Vagina (tissue), 2 donors: ENCODE data around the gene CCDC121. TPM values are rescaled to one million over a fixed set of nuclear protein-coding genes. Genes with fewer than 3 reads are reported as not detected.

Experiments
- DNase-seq, 2 donors: peaks; one replicate each; pipeline ENCODE4 v3.0.0-alpha.2; 2017; ENCODE audit errors: extremely low spot score in 2 of 2
- H3K27ac ChIP-seq: fragments of 200-600 bp; sonication (generic); one replicate; pipeline ENCODE4 v1.5.1; 2019
- H3K27me3 ChIP-seq: fragments of 200-600 bp; sonication (generic); one replicate; pipeline ENCODE4 v1.5.1; 2019
- H3K36me3 ChIP-seq, 2 donors: fragments of 200-600 bp; sonication (generic); one replicate each; pipeline ENCODE4 v1.5.1; 2017 to 2019
- H3K4me1 ChIP-seq: fragments of 200-600 bp; sonication (generic); one replicate; pipeline ENCODE4 v1.5.1; 2019
- H3K4me3 ChIP-seq, 2 donors: fragments of 200-600 bp; sonication (generic); 1 replicate in 1 of 2; 2 replicates in 1 of 2; pipeline ENCODE4 v1.5.1; 2016 to 2019
- H3K9me3 ChIP-seq: fragments of 200-600 bp; sonication (generic); one replicate; pipeline ENCODE4 v1.5.1; 2019
- CTCF ChIP-seq, 3 experiments: fragments of 450-650 bp in 2 of 3; fragments of 200-600 bp in 1 of 3; sonication (generic) in 1 of 3; IDR thresholded peaks; one replicate each; pipeline ENCODE4 v1.5.1; 2017 to 2019; ENCODE audit warnings: antibody characterized with exemption in 3 of 3, mild to moderate bottlenecking in 2 of 3, moderate library complexity in 2 of 3
- POLR2A ChIP-seq, 2 donors: fragments of 450-650 bp; IDR thresholded peaks; one replicate each; pipeline ENCODE4 v1.6.1; 2017; ENCODE audit warnings: antibody characterized with exemption in 2 of 2, mild to moderate bottlenecking in 2 of 2, moderate library complexity in 2 of 2
- POLR2AphosphoS5 ChIP-seq, 2 donors: sonication (generic); formaldehyde crosslinking; IDR thresholded peaks; one replicate each; pipeline ENCODE4 v1.9.0; 2017; ENCODE audit warnings: antibody characterized with exemption in 2 of 2, mild to moderate bottlenecking in 2 of 2, low read depth in 1 of 2; ENCODE audit not compliant: insufficient read depth in 1 of 2
- intact Hi-C: fragments of 100-400 bp; cut with DNase I; formaldehyde crosslinking; loops from one replicate; pipeline ENCODE4 v1.15.1; 2023
- total RNA-seq: library from RNA; depleted of rRNA; stranded (reverse); fragments of >200 nt; gene quantifications from one replicate; pipeline ENCODE4 v1.2.3, GENCODE V29; 2016

CCDC121 gene
- total RNA-seq, 1 donor from 2014 or later: 2.5 TPM

- DNase-seq: no peak
- H3K27me3 ChIP-seq: no peaks in the 10 kb centered on the region
- H3K9me3 ChIP-seq: no peaks in the 10 kb centered on the region
- H3K36me3 ChIP-seq: peaks cover 0 to 44% of the 10 kb centered on the region in 2 donors
- H3K4me1 ChIP-seq: peaks cover 4% of the 10 kb centered on the region
- TF ChIP-seq CTCF (IDR thresholded peaks at IDR 0.05): no peak
- TF ChIP-seq POLR2A (IDR thresholded peaks at IDR 0.05): no peak
- TF ChIP-seq POLR2AphosphoS5 (IDR thresholded peaks at IDR 0.05; ENCODE audit: insufficient read depth in 1 of 2, low read depth in 1 of 2): no peak
- H3K27ac ChIP-seq: no peak overlapping the region
- intact Hi-C loops: no loop called here
- no peak overlapping the region for H3K4me3 ChIP-seq
Measured at GRCh38 chr2:27622921-27623384, 5.9 kb downstream of the CCDC121 start.

GRCh38 chr2:27621524-27621923 lies 7.3 kb downstream of the CCDC121 start:
- H3K36me3 ChIP-seq: peaks cover 0 to 58% of the 10 kb centered on the region in 2 donors

GRCh38 chr2:27615316-27615715 lies 13.5 kb downstream of the CCDC121 start:
- H3K36me3 ChIP-seq: peaks cover 0 to 58% of the 10 kb centered on the region in 2 donors
- intact Hi-C loops: no loop called here
- no peak for TF ChIP-seq POLR2A (IDR thresholded peaks at IDR 0.05)
- TF ChIP-seq CTCF (IDR thresholded peaks at IDR 0.05): no peak

More at GRCh38 chr2:27621524-27621923, 7.3 kb downstream of the CCDC121 start:
- intact Hi-C loops: no loop called here
- no peak overlapping the region for H3K27ac ChIP-seq
- H3K9me3 ChIP-seq: no peaks in the 10 kb centered on the region
- no peaks in the 10 kb centered on the region for H3K27me3 ChIP-seq
- no peaks in the 10 kb centered on the region for H3K4me1 ChIP-seq
- DNase-seq: no peak
- H3K4me3 ChIP-seq: no peak overlapping the region
- no peak for TF ChIP-seq CTCF (IDR thresholded peaks at IDR 0.05)
- TF ChIP-seq POLR2AphosphoS5 (IDR thresholded peaks at IDR 0.05; ENCODE audit: insufficient read depth in 1 of 2, low read depth in 1 of 2): no peak
- no peak for TF ChIP-seq POLR2A (IDR thresholded peaks at IDR 0.05)

GRCh38 chr2:27613985-27614384 lies 14.8 kb downstream of the CCDC121 start:
- Histone ChIP-seq H3K27me3 (no peaks in the 10 kb centered on the region), H3K36me3 (peaks cover 0 to 51% of the 10 kb centered on the region in 2 donors), H3K4me1 (no peaks in the 10 kb centered on the region), H3K4me3 (no peak overlapping the region), H3K9me3 (no peaks in the 10 kb centered on the region), H3K27ac (no peak overlapping the region)
- intact Hi-C loops: no loop called here
- DNase-seq: no peak
- TF ChIP-seq CTCF (IDR thresholded peaks at IDR 0.05) (no peak), POLR2AphosphoS5 (IDR thresholded peaks at IDR 0.05; ENCODE audit: insufficient read depth in 1 of 2, low read depth in 1 of 2) (no peak), POLR2A (IDR thresholded peaks at IDR 0.05) (no peak)

More at GRCh38 chr2:27615316-27615715, 13.5 kb downstream of the CCDC121 start:
- Histone ChIP-seq H3K27me3 (no peaks in the 10 kb centered on the region), H3K27ac (no peak overlapping the region), H3K9me3 (no peaks in the 10 kb centered on the region), H3K4me3 (no peak overlapping the region), H3K4me1 (no peaks in the 10 kb centered on the region)
- DNase-seq: no peak

GRCh38 chr2:27606611-27607010 lies 22.2 kb downstream of the CCDC121 start:
- peaks cover 0 to 65% of the 10 kb centered on the region in 2 donors for H3K36me3 ChIP-seq
- no peak overlapping the region for H3K27ac ChIP-seq
- no peaks in the 10 kb centered on the region for H3K9me3 ChIP-seq
- H3K4me3 ChIP-seq: no peak overlapping the region
- intact Hi-C loops: no loop called here
- no peaks in the 10 kb centered on the region for H3K4me1 ChIP-seq
- TF ChIP-seq POLR2AphosphoS5 (IDR thresholded peaks at IDR 0.05; ENCODE audit: insufficient read depth in 1 of 2, low read depth in 1 of 2): no peak
- no peak for TF ChIP-seq POLR2A (IDR thresholded peaks at IDR 0.05)
- no peak for TF ChIP-seq CTCF (IDR thresholded peaks at IDR 0.05)
- H3K27me3 ChIP-seq: no peaks in the 10 kb centered on the region
- no peak for DNase-seq
